HepG2 (cell line): ENCODE results near the gene AKAP6. TPM values are rescaled to one million over a fixed set of nuclear protein-coding genes. Genes with fewer than 3 reads are reported as not detected.

Source experiments
- ATAC-seq: fragments of 200-7000 bp; cut with Tn5 transposase; 3 replicates; pipeline ENCODE4 v1.9.1; 2020; ENCODE audit warnings: mild to moderate bottlenecking, moderate library complexity
- BruUV-seq: library from RNA; stranded (reverse); fragments of 400-500 nt; replicated peaks from 2 replicates; lab custom pipeline; 2021; lab: Mats Ljungman, UMichigan
- CTCF ChIA-PET: fragments of 300-600 bp; formaldehyde crosslinking; extraction: SDS; loops from one replicate; lab custom pipeline; 2021; ENCODE audit warnings: low total read pairs, inconsistent platforms, low intra/inter-chr PET ratio; lab: Yijun Ruan, JAX
- POLR2A ChIA-PET: fragments of 350-600 bp; sonication (Branson Sonifier 250); formaldehyde crosslinking; loops from one replicate; lab custom pipeline; 2020; ENCODE audit warnings: antibody characterized with exemption, inconsistent platforms; lab: Yijun Ruan, JAX
- DNase-seq: peaks from one replicate; pipeline ENCODE4 v3.0.0-alpha.2; 2015; ENCODE audit warnings: low spot score
- FAIRE-seq: peaks from 3 replicates; lab custom pipeline; 2011; peaks lifted over from hg19 to GRCh38; lab: Jason Lieb, UNC
- H2AFZ ChIP-seq: one replicate; pipeline ENCODE4 v1.6.1; 2011; ENCODE audit warnings: low read length, inconsistent platforms
- H3K27ac ChIP-seq: fragments of 300-600 bp; 3 replicates; pipeline ENCODE4 v1.8.0; 2011; ENCODE audit warnings: mixed run types, mild to moderate bottlenecking, mixed read lengths, low read length, inconsistent platforms; ENCODE audit not compliant: insufficient read depth; ENCODE audit errors: extremely low read length
- H3K27me3 ChIP-seq, 2 experiments: fragments of 200-600 bp in 1 of 2; 2 replicates in 1 of 2; 3 replicates in 1 of 2; pipeline versions ENCODE4 v1.6.0 to v1.8.0; 2011; ENCODE audit warnings: low read length in 2 of 2, mild to moderate bottlenecking in 2 of 2, moderate library complexity in 2 of 2, inconsistent platforms in 1 of 2; ENCODE audit not compliant: insufficient read depth in 2 of 2, control insufficient read depth in 1 of 2
- H3K36me3 ChIP-seq, 2 experiments: fragments of 200-600 bp in 1 of 2; replicated peaks in 1 of 2; 2 replicates in 1 of 2; 3 replicates in 1 of 2; pipeline versions ENCODE4 v1.5.1 to v1.8.0; 2011; ENCODE audit warnings: low read length in 2 of 2, inconsistent platforms in 1 of 2; ENCODE audit not compliant: insufficient read depth in 2 of 2, control insufficient read depth in 1 of 2
- H3K4me1 ChIP-seq: 2 replicates; pipeline ENCODE4 v1.5.1; 2012; ENCODE audit warnings: low read length, inconsistent platforms; ENCODE audit not compliant: insufficient read depth
- H3K4me2 ChIP-seq: 2 replicates; pipeline ENCODE4 v1.6.0; 2011; ENCODE audit warnings: low read depth, low read length, inconsistent platforms
- H3K4me3 ChIP-seq, 3 experiments: fragments of 200-600 bp in 1 of 3; sonication (generic), shearing (Covaris generic) in 1 of 3; replicated peaks in 1 of 3; 2 replicates each; pipeline ENCODE4 v1.5.1; 2011 to 2016; ENCODE audit warnings: low read length in 3 of 3, inconsistent platforms in 2 of 3, low read depth in 2 of 3, mild to moderate bottlenecking in 2 of 3, control low read depth in 1 of 3, mixed read lengths in 1 of 3; ENCODE audit not compliant: insufficient read depth in 1 of 3
- H3K79me2 ChIP-seq: one replicate; pipeline ENCODE4 v1.6.1; 2011; ENCODE audit warnings: low read length, inconsistent platforms; ENCODE audit not compliant: insufficient read depth
- H3K9ac ChIP-seq: 2 replicates; pipeline ENCODE4 v1.6.0; 2011; ENCODE audit warnings: mild to moderate bottlenecking, low read depth, low read length, inconsistent platforms; ENCODE audit not compliant: insufficient read depth
- H3K9me3 ChIP-seq: 2 replicates; pipeline ENCODE4 v1.5.1; 2012; ENCODE audit warnings: mild to moderate bottlenecking, low read length
- H4K20me1 ChIP-seq: 2 replicates; pipeline ENCODE4 v1.6.0; 2011; ENCODE audit warnings: inconsistent platforms, mild to moderate bottlenecking, low read length, moderate library complexity; ENCODE audit not compliant: insufficient read depth
- MYC ChIP-seq: sonication (generic); formaldehyde crosslinking; IDR thresholded peaks from 2 replicates; pipeline ENCODE4 v1.9.0; 2021; ENCODE audit warnings: missing genetic modification reagents, borderline replicate concordance
- RERE ChIP-seq: IDR thresholded peaks from 2 replicates; pipeline ENCODE4 v1.6.1; 2016; ENCODE audit warnings: low read depth, missing genetic modification reagents, missing compliant biosample characterization
- ZC3H13 ChIP-seq: sonication (generic); formaldehyde crosslinking; IDR thresholded peaks from 2 replicates; pipeline ENCODE4 v1.8.1; 2023; ENCODE audit warnings: mild to moderate bottlenecking, missing genetic modification reagents, moderate library complexity
- ZC3H4 ChIP-seq: sonication (generic); formaldehyde crosslinking; IDR thresholded peaks from 2 replicates; pipeline ENCODE4 v1.4.0; 2020; ENCODE audit warnings: missing genetic modification reagents, borderline replicate concordance
- ZNF124 ChIP-seq: sonication (generic); formaldehyde crosslinking; IDR thresholded peaks from 2 replicates; pipeline ENCODE4 v1.4.0; 2020; ENCODE audit warnings: missing genetic modification reagents
- ZNF329 ChIP-seq: sonication (generic); formaldehyde crosslinking; IDR thresholded peaks from 2 replicates; pipeline ENCODE4 v1.9.0; 2021; ENCODE audit warnings: low read depth, mild to moderate bottlenecking, missing genetic modification reagents
- ZNF460 ChIP-seq: sonication (generic); formaldehyde crosslinking; IDR thresholded peaks from 2 replicates; pipeline ENCODE4 v1.5.1; 2020; ENCODE audit warnings: missing genetic modification reagents, mild to moderate bottlenecking, borderline replicate concordance
- ZNF614 ChIP-seq: IDR thresholded peaks from 2 replicates; pipeline ENCODE4 v1.6.1; 2018; ENCODE audit warnings: missing biosample characterization, missing genetic modification reagents, inconsistent platforms, borderline replicate concordance
- ZNF761 ChIP-seq: sonication (generic); formaldehyde crosslinking; conservative IDR thresholded peaks from 2 replicates; pipeline ENCODE4 v1.4.0; 2020; ENCODE audit warnings: mild to moderate bottlenecking, missing genetic modification reagents
- WGBS: methylation state at CpG from one replicate; pipeline ENCODE4 v1.1.6; 2017; ENCODE audit warnings: low lambda C conversion rate; 5-methylcytosine and 5-hydroxymethylcytosine counted together
- in situ Hi-C: cut with HindIII; loops from 2 replicates; pipeline ENCODE4 v1.10.0; 2017; ENCODE audit warnings: low pct_unique_long_range_greater_than_20kb; ENCODE audit not compliant: extremely low pct_ligation_motif_present
- intact Hi-C: fragments of 100-400 bp; cut with micrococcal nuclease; formaldehyde crosslinking; loops from one replicate; pipeline ENCODE4 v1.10.0; 2022; ENCODE audit not compliant: unreplicated experiment
- polyA plus RNA-seq, 8 experiments: library from polyadenylated mRNA; depleted of rRNA in 3 of 8; stranded (reverse) in 7 of 8; unstranded in 1 of 8; fragments of >200 nt; fragmentation: Illumina TruSeq in 4 of 8; extraction: Trizol in 4 of 8; gene quantifications; 2 replicates each; pipeline versions ENCODE4 v1.2.1 to v1.2.3, GENCODE V29; 2011 to 2016; ENCODE audit warnings: low read depth in 4 of 8, missing spikeins in 1 of 8, mixed read lengths in 1 of 8; ENCODE audit not compliant: insufficient read depth in 1 of 8
- total RNA-seq, 5 experiments: library from RNA; depleted of rRNA; stranded (reverse); fragments of >200 nt; fragmentation: Illumina TruSeq; extraction: Trizol; gene quantifications; 2 replicates each; pipeline ENCODE4 v1.2.3, GENCODE V29; 2016; ENCODE audit warnings: low read depth in 1 of 5
- TF ChIP-seq, protein P1 (sequence below): sonication (generic); formaldehyde crosslinking; IDR thresholded peaks from 2 replicates; pipeline ENCODE4 v1.4.0; 2020; ENCODE audit warnings: missing genetic modification reagents

The AKAP6 gene
- total and polyA plus RNA-seq, 2 of the 13 experiments (the other 11 are each of a cell fraction or from before 2014, with no cell fraction given) = 1.4 TPM

GRCh38 chr14:32514236-32514635 is 185.1 kb downstream of the AKAP6 start:
- in situ Hi-C loops (no loop called here), intact Hi-C loops (no loop called here)
- no peaks in the 10 kb centered on the region for H3K79me2 ChIP-seq
- ATAC-seq = no peak
- 0% methylated on average over 1 of the region's 1 CpG for WGBS
- H3K9ac ChIP-seq = no peak overlapping the region
- FAIRE-seq = no peak
- 0 out of 2 replicates have a peak, but pooled peaks cover 6% of the 10 kb centered on the region for H3K4me1 ChIP-seq
- no peak for DNase-seq
- TF ChIP-seq ZNF329 (CRISPR knock-in tag) = no peak
- no peak for TF ChIP-seq MYC
- TF ChIP-seq ZC3H13 = no peak
- TF ChIP-seq, protein P1, sequence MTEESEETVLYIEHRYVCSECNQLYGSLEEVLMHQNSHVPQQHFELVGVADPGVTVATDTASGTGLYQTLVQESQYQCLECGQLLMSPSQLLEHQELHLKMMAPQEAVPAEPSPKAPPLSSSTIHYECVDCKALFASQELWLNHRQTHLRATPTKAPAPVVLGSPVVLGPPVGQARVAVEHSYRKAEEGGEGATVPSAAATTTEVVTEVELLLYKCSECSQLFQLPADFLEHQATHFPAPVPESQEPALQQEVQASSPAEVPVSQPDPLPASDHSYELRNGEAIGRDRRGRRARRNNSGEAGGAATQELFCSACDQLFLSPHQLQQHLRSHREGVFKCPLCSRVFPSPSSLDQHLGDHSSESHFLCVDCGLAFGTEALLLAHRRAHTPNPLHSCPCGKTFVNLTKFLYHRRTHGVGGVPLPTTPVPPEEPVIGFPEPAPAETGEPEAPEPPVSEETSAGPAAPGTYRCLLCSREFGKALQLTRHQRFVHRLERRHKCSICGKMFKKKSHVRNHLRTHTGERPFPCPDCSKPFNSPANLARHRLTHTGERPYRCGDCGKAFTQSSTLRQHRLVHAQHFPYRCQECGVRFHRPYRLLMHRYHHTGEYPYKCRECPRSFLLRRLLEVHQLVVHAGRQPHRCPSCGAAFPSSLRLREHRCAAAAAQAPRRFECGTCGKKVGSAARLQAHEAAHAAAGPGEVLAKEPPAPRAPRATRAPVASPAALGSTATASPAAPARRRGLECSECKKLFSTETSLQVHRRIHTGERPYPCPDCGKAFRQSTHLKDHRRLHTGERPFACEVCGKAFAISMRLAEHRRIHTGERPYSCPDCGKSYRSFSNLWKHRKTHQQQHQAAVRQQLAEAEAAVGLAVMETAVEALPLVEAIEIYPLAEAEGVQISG = no peak
- no peak for TF ChIP-seq ZNF614 (CRISPR knock-in tag)
- no peak for TF ChIP-seq ZNF460
- no peak for TF ChIP-seq ZC3H4
- TF ChIP-seq RERE (CRISPR knock-in tag) = no peak
- TF ChIP-seq ZNF761 = no peak
- no peak for TF ChIP-seq ZNF124
- CTCF ChIA-PET = no interaction called here
- POLR2A ChIA-PET = no interaction called here
- no peaks in the 10 kb centered on the region for H4K20me1 ChIP-seq
- H3K9me3 ChIP-seq = no peaks in the 10 kb centered on the region
- H3K4me3 ChIP-seq = no peak overlapping the region
- H2AFZ ChIP-seq = no peak overlapping the region
- no peak overlapping the region for H3K27ac ChIP-seq
- no TSS peak for BruUV-seq
- no peak overlapping the region for H3K4me2 ChIP-seq
- no peaks in the 10 kb centered on the region for H3K36me3 ChIP-seq
- no peaks in the 10 kb centered on the region for H3K27me3 ChIP-seq
